SK-N-SH treated with all-trans-retinoic acid at 6 μM for 48 hours (cell line): ENCODE results near the gene FRAS1.

ENCODE experiments used
- ATAC-seq: fragments of 200-7000 bp; cut with Tn5 transposase; 3 replicates; pipeline ENCODE4 v1.9.1; 2020; ENCODE audit warnings: mild to moderate bottlenecking, moderate library complexity
- ARNTL ChIP-seq: fragments of 450-650 bp; formaldehyde crosslinking; IDR thresholded peaks from 2 replicates; pipeline ENCODE4 v1.5.0; 2020; ENCODE audit warnings: low read depth, mild to moderate bottlenecking, moderate library complexity, borderline replicate concordance
- BACH2 ChIP-seq: fragments of 250-450 bp; sonication (Bioruptor Pico); IDR thresholded peaks from 2 replicates; pipeline ENCODE4 v1.9.0; 2021; ENCODE audit warnings: mild to moderate bottlenecking, borderline replicate concordance
- CREB5 ChIP-seq: fragments of 250-450 bp; sonication (Bioruptor Pico); IDR thresholded peaks from 2 replicates; pipeline ENCODE4 v1.5.1; 2020; ENCODE audit warnings: low read depth, mild to moderate bottlenecking, moderate library complexity
- CSDC2 ChIP-seq: fragments of 250-450 bp; sonication (Bioruptor Pico); IDR thresholded peaks from 2 replicates; pipeline ENCODE4 v1.5.0; 2020; ENCODE audit warnings: mild to moderate bottlenecking, moderate library complexity
- CSRNP3 ChIP-seq: fragments of 250-450 bp; sonication (Bioruptor Pico); IDR thresholded peaks from 2 replicates; pipeline ENCODE4 v1.5.1; 2021; ENCODE audit warnings: mild to moderate bottlenecking, moderate library complexity
- GLIS3 ChIP-seq: fragments of 250-450 bp; sonication (Bioruptor Pico); IDR thresholded peaks from 2 replicates; pipeline ENCODE4 v1.5.0; 2020; ENCODE audit warnings: mild to moderate bottlenecking, moderate library complexity
- ISL1 ChIP-seq: fragments of 250-450 bp; sonication (Bioruptor Pico); IDR thresholded peaks from 2 replicates; pipeline ENCODE4 v2.1.2; 2022; ENCODE audit warnings: mild to moderate bottlenecking, moderate library complexity
- OSR1 ChIP-seq: fragments of 250-450 bp; sonication (Bioruptor Pico); IDR thresholded peaks from 2 replicates; pipeline ENCODE4 v1.8.0; 2022; ENCODE audit warnings: moderate library complexity, mild to moderate bottlenecking, inconsistent platforms
- PPARA ChIP-seq: fragments of 250-450 bp; sonication (Bioruptor Pico); IDR thresholded peaks from 2 replicates; pipeline ENCODE4 v1.5.0; 2020; ENCODE audit warnings: mild to moderate bottlenecking, borderline replicate concordance
- RARB ChIP-seq: fragments of 250-450 bp; sonication (Bioruptor Pico); IDR thresholded peaks from 2 replicates; pipeline ENCODE4 v1.8.0; 2021; ENCODE audit warnings: mild to moderate bottlenecking, moderate library complexity
- SNAI2 ChIP-seq: fragments of 250-450 bp; sonication (Bioruptor Pico); IDR thresholded peaks from 2 replicates; pipeline ENCODE4 v1.5.0; 2020; ENCODE audit warnings: mild to moderate bottlenecking, moderate library complexity
- ZC3H10 ChIP-seq: fragments of 250-450 bp; sonication (Bioruptor Pico); IDR thresholded peaks from 2 replicates; pipeline ENCODE4 v1.5.1; 2021; ENCODE audit warnings: mild to moderate bottlenecking, moderate library complexity
- ZFP30 ChIP-seq: fragments of 450-650 bp; formaldehyde crosslinking; IDR thresholded peaks from 2 replicates; pipeline ENCODE4 v1.5.0; 2022; ENCODE audit warnings: mild to moderate bottlenecking, moderate library complexity
- ZNF565 ChIP-seq: fragments of 450-650 bp; formaldehyde crosslinking; conservative IDR thresholded peaks from 2 replicates; pipeline ENCODE4 v1.5.0; 2020; ENCODE audit warnings: low read depth, mild to moderate bottlenecking, moderate library complexity
- ZNF70 ChIP-seq: fragments of 450-650 bp; formaldehyde crosslinking; IDR thresholded peaks from 2 replicates; pipeline ENCODE4 v1.5.0; 2020; ENCODE audit warnings: mild to moderate bottlenecking, moderate library complexity
- ZNF8 ChIP-seq: fragments of 450-650 bp; formaldehyde crosslinking; IDR thresholded peaks from 2 replicates; pipeline ENCODE4 v1.5.0; 2020; ENCODE audit warnings: mild to moderate bottlenecking, moderate library complexity
- TF ChIP-seq, protein P1 (sequence below): fragments of 250-450 bp; sonication (Bioruptor Pico); IDR thresholded peaks from 2 replicates; pipeline ENCODE4 v1.8.0; 2021; ENCODE audit warnings: low read depth, mild to moderate bottlenecking, moderate library complexity, borderline replicate concordance
- TF ChIP-seq, protein P2 (sequence below): fragments of 250-450 bp; sonication (Bioruptor Pico); IDR thresholded peaks from 2 replicates; pipeline ENCODE4 v1.5.0; 2020; ENCODE audit warnings: mild to moderate bottlenecking, moderate library complexity
- TF ChIP-seq, protein P3 (sequence below): fragments of 250-450 bp; sonication (Bioruptor Pico); IDR thresholded peaks from 2 replicates; pipeline ENCODE4 v1.8.0; 2020; ENCODE audit warnings: mild to moderate bottlenecking, moderate library complexity, borderline replicate concordance

Gene FRAS1

DNA sequence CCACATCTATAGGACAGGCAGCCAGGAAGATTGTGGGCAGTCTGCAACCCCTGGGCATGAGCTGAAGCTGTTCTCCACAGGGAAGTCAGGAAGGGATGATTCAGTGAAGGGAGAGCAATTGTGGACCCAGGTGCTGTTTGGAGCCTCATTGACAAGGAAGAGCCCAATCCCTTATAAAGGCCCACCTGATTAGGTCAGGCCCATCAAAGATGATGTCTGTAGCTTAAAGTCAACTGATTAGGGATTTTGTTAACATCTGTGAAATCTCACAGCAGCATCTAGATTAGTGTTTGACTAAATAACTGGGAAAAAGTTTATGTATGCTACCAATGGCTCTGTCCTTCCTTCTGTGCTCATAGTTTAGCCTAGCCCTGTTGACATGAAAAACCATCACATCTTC, 127.5 kb downstream of the FRAS1 start:
- no peak for ATAC-seq
- TF ChIP-seq CREB5 (CRISPR knock-in tag) (no peak), ARNTL (no peak)

DNA sequence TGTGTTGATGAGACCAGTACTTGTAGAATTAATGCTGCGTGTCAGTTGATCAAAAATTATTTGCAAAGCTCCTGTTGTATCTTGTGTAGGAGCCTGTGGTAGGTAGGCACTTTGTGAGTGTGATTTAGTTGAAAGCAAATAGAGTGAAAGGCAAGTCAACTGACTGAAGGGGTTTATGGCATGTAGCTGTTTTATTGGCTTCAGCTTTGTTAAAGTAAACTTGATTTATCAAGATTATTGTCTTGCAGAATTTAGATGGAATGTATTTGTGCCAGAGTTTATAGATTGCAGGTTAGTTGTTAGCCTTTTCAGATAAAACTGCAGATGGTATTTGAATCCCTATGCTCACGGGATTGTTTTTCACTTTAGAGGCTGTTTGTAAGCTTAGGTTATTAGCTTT, 128.0 kb downstream of the FRAS1 start:
- no peak for TF ChIP-seq SNAI2 (CRISPR knock-in tag)
- TF ChIP-seq ZC3H10 (CRISPR knock-in tag), result no peak
- TF ChIP-seq, protein P1, sequence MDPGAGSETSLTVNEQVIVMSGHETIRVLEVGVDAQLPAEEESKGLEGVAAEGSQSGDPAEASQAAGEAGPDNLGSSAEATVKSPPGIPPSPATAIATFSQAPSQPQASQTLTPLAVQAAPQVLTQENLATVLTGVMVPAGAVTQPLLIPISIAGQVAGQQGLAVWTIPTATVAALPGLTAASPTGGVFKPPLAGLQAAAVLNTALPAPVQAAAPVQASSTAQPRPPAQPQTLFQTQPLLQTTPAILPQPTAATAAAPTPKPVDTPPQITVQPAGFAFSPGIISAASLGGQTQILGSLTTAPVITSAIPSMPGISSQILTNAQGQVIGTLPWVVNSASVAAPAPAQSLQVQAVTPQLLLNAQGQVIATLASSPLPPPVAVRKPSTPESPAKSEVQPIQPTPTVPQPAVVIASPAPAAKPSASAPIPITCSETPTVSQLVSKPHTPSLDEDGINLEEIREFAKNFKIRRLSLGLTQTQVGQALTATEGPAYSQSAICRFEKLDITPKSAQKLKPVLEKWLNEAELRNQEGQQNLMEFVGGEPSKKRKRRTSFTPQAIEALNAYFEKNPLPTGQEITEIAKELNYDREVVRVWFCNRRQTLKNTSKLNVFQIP, result no peak
- no peak for TF ChIP-seq BACH2 (CRISPR knock-in tag)
- no peak for TF ChIP-seq ZNF8 (CRISPR knock-in tag)
- no peak for TF ChIP-seq GLIS3 (CRISPR knock-in tag)
- no peak for TF ChIP-seq OSR1 (CRISPR knock-in tag)
- TF ChIP-seq ZFP30 (CRISPR knock-in tag), result no peak
- TF ChIP-seq, protein P2, sequence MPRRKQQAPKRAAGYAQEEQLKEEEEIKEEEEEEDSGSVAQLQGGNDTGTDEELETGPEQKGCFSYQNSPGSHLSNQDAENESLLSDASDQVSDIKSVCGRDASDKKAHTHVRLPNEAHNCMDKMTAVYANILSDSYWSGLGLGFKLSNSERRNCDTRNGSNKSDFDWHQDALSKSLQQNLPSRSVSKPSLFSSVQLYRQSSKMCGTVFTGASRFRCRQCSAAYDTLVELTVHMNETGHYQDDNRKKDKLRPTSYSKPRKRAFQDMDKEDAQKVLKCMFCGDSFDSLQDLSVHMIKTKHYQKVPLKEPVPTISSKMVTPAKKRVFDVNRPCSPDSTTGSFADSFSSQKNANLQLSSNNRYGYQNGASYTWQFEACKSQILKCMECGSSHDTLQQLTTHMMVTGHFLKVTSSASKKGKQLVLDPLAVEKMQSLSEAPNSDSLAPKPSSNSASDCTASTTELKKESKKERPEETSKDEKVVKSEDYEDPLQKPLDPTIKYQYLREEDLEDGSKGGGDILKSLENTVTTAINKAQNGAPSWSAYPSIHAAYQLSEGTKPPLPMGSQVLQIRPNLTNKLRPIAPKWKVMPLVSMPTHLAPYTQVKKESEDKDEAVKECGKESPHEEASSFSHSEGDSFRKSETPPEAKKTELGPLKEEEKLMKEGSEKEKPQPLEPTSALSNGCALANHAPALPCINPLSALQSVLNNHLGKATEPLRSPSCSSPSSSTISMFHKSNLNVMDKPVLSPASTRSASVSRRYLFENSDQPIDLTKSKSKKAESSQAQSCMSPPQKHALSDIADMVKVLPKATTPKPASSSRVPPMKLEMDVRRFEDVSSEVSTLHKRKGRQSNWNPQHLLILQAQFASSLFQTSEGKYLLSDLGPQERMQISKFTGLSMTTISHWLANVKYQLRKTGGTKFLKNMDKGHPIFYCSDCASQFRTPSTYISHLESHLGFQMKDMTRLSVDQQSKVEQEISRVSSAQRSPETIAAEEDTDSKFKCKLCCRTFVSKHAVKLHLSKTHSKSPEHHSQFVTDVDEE (CRISPR knock-in tag), result no peak
- no peak for TF ChIP-seq ZNF70 (CRISPR knock-in tag)
- TF ChIP-seq ISL1 (CRISPR knock-in tag), result no peak
- TF ChIP-seq, protein P3, sequence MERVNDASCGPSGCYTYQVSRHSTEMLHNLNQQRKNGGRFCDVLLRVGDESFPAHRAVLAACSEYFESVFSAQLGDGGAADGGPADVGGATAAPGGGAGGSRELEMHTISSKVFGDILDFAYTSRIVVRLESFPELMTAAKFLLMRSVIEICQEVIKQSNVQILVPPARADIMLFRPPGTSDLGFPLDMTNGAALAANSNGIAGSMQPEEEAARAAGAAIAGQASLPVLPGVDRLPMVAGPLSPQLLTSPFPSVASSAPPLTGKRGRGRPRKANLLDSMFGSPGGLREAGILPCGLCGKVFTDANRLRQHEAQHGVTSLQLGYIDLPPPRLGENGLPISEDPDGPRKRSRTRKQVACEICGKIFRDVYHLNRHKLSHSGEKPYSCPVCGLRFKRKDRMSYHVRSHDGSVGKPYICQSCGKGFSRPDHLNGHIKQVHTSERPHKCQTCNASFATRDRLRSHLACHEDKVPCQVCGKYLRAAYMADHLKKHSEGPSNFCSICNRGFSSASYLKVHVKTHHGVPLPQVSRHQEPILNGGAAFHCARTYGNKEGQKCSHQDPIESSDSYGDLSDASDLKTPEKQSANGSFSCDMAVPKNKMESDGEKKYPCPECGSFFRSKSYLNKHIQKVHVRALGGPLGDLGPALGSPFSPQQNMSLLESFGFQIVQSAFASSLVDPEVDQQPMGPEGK (CRISPR knock-in tag), result no peak
- no peak for TF ChIP-seq CREB5 (CRISPR knock-in tag)
- TF ChIP-seq PPARA (CRISPR knock-in tag), result no peak
- TF ChIP-seq ZNF565 (CRISPR knock-in tag), result no peak
- TF ChIP-seq, all 23 proteins: peak for 0
- peak; percentile 47; the same call in 2 of the 3 replicates for ATAC-seq

- ATAC-seq, result no peak
- TF ChIP-seq, protein P1, result no peak
- no peak for TF ChIP-seq PPARA (CRISPR knock-in tag)
- no peak for TF ChIP-seq ZC3H10 (CRISPR knock-in tag)
- TF ChIP-seq CSDC2 (CRISPR knock-in tag), result no peak
- TF ChIP-seq RARB (CRISPR knock-in tag), result no peak
- no peak for TF ChIP-seq CSRNP3
- TF ChIP-seq, protein P3 (CRISPR knock-in tag), result no peak
- TF ChIP-seq ZFP30 (CRISPR knock-in tag), result no peak
- TF ChIP-seq ARNTL, result no peak
- TF ChIP-seq ZNF565 (CRISPR knock-in tag), result no peak
Observed at GRCh38 chr4:78186597-78187543, 129.7 kb downstream of the FRAS1 start.
